NOMO-1 (cell line): ENCODE results near the gene STRA6.

Experiments
- DNase-seq, 2 experiments: peaks; one replicate each; lab custom pipeline; 2025; ENCODE audit not compliant: unreplicated experiment in 2 of 2; lab: John Stamatoyannopoulos, UW

Gene STRA6, protein sequence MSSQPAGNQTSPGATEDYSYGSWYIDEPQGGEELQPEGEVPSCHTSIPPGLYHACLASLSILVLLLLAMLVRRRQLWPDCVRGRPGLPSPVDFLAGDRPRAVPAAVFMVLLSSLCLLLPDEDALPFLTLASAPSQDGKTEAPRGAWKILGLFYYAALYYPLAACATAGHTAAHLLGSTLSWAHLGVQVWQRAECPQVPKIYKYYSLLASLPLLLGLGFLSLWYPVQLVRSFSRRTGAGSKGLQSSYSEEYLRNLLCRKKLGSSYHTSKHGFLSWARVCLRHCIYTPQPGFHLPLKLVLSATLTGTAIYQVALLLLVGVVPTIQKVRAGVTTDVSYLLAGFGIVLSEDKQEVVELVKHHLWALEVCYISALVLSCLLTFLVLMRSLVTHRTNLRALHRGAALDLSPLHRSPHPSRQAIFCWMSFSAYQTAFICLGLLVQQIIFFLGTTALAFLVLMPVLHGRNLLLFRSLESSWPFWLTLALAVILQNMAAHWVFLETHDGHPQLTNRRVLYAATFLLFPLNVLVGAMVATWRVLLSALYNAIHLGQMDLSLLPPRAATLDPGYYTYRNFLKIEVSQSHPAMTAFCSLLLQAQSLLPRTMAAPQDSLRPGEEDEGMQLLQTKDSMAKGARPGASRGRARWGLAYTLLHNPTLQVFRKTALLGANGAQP

DNA sequence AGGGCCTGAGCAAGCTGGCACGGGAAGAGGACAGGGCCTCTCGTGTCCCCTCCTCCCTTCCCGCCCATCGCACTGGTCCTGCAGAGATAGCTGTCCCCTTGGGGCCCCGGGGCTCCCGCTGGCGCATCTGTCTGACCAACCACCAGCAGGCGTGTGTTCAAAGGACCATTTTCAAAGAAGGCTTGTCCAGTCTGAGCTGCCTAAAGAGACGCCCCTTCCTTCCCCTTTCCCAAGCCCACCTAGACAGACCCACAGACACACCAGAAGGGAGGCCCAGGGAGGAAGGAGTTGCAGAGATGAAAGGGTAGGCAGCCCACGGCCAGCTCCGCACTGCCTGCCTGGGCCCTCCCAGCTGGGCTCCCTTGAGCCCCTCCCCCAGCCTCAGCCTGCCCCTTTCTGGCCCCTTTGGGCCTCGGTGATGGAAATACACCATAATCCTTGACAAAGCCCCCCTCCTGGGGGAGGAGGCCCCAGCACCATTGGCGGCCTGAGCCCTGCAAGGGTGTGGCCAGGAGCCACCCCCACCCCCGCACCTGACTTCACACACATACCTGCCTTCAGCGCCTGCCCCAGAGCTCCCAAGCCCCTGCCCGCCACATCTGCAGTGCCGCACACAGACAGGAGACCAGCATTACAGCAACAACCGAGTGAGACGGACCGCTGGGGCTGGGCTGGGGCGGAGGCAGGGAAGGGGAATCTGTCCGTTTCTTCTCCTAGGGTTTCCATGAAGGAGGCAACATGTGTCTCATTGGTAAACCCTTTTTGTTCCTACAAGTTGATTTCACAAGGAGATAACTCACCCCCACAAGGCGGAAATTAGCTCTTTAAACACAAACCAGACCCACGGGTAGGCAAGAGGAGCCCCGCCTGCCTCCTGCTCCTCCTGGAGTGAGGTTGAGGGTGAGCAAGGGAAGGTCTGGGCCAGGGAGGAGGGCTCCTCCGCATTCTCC is at the start of gene STRA6:
Gene STRA6, minus strand, starts transcription at position 336 of the 950 bp plus-strand sequence. CDS start 520 bp downstream, outside the sequence.
- DNase-seq: no peak

GRCh38 chr15:74252291-74252690 is 49.7 kb upstream of the STRA6 start:
- DNase-seq: no peak

DNA sequence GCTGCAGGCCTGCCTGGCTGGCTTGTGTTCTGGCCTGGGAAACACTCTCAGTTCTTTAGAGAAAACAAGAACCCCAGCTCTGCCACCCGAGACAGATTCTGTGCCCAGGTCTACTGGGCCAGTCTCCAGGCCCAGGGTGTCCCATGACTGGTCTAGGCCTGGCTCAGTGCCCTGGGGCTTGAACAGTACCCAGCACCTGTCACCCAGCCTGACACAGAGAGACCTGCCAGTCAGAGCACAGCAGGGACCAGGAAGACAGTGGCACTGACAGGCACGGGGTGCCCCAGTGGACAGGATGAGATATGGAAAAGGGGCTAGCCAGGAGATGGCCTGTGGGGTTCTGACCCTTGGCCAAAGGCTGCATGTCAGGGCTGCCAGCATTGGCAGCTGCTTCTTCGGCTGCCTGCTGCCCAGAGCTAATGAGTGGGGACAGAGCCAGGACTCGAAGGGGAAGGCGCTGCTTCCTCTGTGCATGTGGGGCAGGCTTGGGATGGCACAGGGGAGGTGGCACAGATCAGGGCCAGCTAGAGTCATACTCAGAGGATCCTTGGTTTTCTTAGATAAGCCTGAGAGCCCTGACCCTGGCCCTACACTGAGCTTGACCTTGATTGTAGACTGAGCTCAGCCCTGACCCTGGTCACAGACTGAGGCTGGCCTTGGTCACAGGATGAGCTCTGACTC is 48.7 kb upstream of the STRA6 start:
- DNase-seq: no peak

- DNase-seq: no peak
These were observed 47.7 kb upstream of the STRA6 start for GRCh38 chr15:74250266-74250665.

- no peak for DNase-seq
These were observed 42.9 kb upstream of the STRA6 start for GRCh38 chr15:74245342-74245931.

DNA sequence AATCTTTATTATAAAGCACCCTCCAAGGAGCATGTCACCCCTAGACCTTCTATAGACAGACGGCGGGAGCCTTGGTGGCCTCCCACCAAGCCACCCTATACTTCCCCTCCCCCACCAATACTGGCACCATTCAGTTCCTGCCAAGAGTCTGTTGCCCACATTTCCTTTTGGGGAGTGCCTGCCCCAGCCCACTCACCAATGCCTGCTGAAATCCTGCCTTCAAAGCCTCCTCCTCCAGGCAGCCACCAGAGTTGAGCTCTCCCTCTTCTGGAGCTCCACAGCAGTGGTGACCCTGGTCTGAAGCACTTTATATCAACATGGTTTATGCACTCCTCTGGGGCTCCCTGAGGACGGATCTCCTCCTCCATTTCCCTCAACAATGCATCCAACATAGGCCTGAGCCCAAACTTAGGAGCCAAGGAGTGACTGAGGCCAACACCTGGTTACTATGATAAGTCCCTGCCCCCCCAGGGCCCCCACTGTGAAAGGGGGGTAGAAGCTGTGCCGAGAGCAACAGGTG is 42.3 kb upstream of the STRA6 start:
- DNase-seq: no peak

- no peak for DNase-seq
These were observed 40.8 kb upstream of the STRA6 start for GRCh38 chr15:74243431-74243830.

DNA sequence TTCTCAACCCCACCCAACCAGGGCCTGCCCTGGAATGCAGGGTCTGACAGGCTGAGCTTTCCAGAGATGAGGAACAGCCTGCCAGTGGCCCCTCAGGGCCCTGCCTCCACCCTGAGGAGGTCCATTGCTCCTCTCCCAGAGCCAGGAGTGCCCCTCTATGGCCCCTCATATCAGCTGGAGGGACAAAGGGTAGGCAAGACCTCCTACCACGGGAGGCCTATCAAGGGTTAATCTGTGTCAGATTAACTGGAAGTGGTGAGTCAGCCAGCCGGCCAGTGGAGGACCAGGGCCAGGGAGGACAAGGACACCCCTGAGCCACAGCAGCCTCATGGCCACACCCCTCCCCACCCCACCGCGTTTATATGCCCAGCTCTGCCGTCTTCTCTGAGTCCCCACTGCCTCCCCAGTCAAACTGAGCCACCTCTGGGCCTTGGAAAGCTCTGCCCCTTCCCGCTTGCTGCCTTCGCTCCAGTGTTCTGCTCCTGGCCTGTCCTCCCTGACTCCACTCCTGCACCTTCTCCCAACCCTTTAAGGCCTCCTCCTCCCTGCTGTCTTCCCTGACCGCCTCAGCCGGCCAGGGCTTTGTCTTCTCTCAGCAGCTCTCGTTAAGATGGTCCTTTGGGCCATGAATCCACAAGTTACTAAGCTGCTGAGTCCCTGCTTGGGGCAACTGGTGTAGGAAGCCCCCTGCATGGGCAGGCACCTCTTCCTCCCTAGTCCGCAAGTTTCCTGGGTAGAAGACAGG is 40.0 kb upstream of the STRA6 start:
- DNase-seq: no peak

DNA sequence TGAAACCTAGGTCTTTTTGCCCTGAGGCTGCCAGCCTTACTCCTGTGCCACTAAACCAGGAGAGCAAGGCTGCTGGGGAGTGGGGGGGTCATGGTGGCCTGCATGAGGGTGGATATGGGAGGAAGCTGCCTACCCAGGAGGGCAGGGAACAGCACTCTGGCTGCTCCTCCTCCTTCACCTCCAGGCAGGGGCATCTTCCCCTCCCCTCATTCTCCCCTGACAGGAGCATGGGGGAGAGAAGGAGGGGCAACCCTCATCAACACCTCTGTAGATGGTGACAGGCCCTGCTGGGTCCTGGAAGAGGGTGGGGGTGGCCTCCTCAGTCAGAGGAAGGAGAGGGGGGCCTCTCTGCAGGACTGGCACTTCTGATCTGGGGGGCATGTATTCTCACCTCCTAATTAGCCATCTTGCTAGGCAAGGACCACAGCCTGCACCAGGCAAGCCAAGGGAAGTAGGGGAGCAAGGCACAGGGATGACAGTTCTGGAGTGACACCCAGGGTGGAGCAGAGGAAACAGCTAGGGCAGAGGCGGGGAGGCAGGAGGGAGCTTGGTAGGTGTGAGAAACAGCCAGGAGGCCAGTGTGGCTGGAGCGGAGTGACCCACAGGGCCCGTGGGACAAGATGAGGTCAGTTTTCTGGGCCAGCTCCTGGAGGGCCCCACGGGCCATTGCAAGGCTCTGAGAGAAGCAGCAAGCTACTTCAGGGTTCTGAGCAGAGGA is 38.5 kb upstream of the STRA6 start:
- DNase-seq: no peak

GRCh38 chr15:74240002-74240568 is 37.5 kb upstream of the STRA6 start:
- no peak for DNase-seq

- DNase-seq: no peak
These were observed 36.6 kb upstream of the STRA6 start for GRCh38 chr15:74239051-74239705.

DNA sequence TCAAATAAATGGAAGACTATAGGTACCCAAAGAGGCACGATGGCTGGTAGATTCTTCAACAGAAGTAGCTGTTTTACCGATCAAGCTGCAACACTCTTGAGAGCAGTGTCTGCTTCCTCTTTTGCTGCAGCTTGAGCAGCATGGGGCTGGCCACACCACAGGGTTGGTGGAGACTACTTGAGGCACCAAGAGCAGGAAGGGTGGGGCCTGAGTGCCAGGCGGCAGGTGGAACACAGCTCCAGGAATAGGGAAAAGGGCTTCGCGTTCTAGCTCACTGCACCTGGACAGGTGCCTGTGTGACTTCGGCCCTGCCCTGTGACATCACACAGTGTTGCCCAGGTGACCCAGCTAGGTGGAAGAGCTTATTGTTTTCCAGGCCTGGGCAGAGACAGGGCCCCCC is 33.4 kb upstream of the STRA6 start, which contains the start of gene CCDC33:
Gene CCDC33, plus strand, starts transcription at position 365 of the 400 bp plus-strand sequence. CDS start 394 bp downstream, outside the sequence.
- DNase-seq: peak; percentile 38 to 69

- DNase-seq: no peak
These were observed 31.9 kb upstream of the STRA6 start for GRCh38 chr15:74234598-74234875.

DNA sequence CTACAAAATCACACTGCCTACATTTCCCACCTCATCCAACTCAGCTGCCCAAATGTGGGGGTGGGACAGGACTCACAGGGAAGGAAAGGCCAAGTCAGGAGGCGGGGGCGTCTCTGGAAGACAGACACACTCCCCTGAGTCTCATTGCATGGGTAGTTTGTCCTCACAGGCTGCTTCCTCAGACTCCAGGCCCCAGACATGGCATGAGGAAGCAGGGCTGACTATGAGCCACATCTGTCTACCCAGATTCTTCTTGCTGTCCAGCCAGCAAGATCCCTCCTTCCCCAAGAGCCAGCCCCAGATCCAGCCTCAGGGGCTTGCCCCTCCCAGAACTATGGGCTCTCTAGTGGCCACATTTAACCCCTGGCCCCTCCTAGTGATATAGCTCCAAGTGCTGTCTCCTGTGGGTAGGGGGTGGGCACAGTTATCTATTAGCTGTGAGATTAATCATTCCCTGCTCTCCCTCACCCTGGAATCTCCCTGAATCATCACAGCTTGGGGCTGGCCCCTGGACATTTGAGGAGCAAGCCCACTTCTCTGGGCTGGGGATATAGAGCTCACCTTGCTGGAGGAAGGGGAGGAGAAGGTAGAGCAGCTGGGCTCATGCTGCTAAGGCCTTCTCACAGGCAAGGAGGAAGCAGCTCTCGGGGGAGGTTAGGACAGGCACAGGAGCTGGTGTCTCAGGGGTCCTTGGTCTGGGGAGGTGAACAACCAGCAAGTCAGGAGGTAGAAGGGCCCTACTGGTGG is 31.4 kb upstream of the STRA6 start:
- no peak for DNase-seq

DNA sequence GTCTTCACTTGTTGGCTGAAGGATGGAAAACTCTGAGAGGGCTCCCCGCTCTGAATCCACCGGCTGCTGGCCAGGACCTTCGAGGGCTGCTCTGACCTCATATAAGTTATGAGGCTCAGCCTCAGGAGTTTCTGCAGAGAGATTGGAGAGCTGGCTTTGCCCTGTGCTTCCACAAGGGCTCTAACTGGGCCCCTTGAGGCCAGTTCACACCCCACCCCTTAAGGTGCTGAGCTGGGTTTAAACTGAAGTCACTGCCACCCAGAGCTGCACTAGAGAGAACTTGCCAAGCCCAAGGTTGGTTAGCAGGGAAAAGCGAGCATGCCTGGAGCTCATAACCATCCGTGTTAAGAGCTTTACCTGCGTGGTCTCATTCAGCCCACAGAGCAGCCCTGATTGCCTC is 30.8 kb upstream of the STRA6 start:
- no peak for DNase-seq

DNA sequence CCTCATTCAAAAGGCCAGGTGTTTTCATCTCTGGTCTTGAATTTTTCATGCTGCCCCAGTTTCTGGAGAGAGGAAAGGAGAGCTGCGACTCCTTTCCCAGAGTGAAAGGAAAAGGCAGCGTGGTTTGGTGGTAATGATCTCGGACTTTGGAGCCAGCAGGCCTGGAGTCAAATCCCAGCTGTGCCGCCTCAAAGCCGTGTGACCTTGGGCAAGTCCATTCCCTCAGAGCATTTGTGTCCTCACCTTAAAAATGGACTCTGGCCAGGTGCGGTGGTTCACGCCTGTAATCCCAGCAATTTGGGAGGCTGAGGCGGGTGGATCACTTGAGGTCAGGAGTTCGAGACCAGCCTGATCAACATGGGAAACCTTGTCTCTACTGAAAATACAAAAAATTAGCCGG is 28.9 kb upstream of the STRA6 start:
- no peak for DNase-seq

DNA sequence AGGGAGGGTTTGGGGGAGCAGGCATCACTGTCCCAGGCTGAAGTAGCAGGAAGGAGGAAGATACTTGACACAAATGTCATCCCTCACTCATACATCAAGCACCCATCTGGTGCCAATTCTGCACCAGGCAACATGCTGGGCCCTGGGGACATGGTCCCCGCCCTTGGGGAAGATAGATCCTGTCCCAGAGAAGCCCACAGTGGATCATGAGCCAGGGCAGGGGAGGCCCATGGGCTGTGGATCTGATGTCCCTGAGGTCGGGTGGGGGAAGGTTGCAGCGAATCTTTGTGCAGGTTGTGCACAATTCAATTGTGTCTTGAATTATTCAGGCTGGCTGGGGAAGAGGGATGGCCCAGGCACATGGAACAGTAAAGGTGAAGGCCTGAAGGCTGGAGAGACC is 27.1 kb upstream of the STRA6 start:
- DNase-seq: no peak
